Activated CD8-positive, alpha-beta memory T cell treated with anti-CD3 and anti-CD28 coated beads, Interleukin-2, amount 10 ng/mL, durations not matched to agents 7 days and 5 days (primary cell): ENCODE data around the gene COL13A1. TPM values are rescaled to one million over a fixed set of nuclear protein-coding genes. Genes with fewer than 3 reads are reported as not detected.

ENCODE experiments used
- ATAC-seq: fragments of 150-1000 bp; cut with Tn5 transposase; one replicate; pipeline ENCODE4 v1.10.0; 2021; ENCODE audit warnings: moderate library complexity
- CTCF ChIA-PET: fragments of 350-600 bp; sonication (Branson Sonifier 250); formaldehyde crosslinking; loops from one replicate; lab custom pipeline; 2021; ENCODE audit warnings: antibody characterized with exemption; lab: Charles Lee
- DNase-seq: peaks from one replicate; pipeline ENCODE4 v3.0.0-alpha.2; 2020
- H3K27ac Mint-ChIP-seq: one replicate; pipeline ENCODE4 v1.8.0; 2021; ENCODE audit warnings: mild to moderate bottlenecking, mixed read lengths
- H3K27me3 Mint-ChIP-seq: one replicate; pipeline ENCODE4 v1.8.0; 2021; ENCODE audit warnings: mixed read lengths
- H3K36me3 Mint-ChIP-seq: one replicate; pipeline ENCODE4 v1.8.0; 2021; ENCODE audit warnings: mild to moderate bottlenecking, mixed read lengths
- H3K4me1 Mint-ChIP-seq: one replicate; pipeline ENCODE4 v1.8.0; 2021; ENCODE audit warnings: mixed read lengths
- H3K4me3 Mint-ChIP-seq: one replicate; pipeline ENCODE4 v1.8.0; 2021; ENCODE audit warnings: mild to moderate bottlenecking, moderate library complexity, mixed read lengths
- H3K9me3 Mint-ChIP-seq: one replicate; pipeline ENCODE4 v1.8.0; 2022; ENCODE audit warnings: low read depth, mixed read lengths
- total RNA-seq, 2 experiments: library from RNA; stranded (reverse); gene quantifications; one replicate each; pipeline ENCODE4 v1.2.3, GENCODE V29; 2021

The COL13A1 gene
- total RNA-seq, 2 experiments from 2014 or later, result not detected

GRCh38 chr10:69872323-69872722 is 70.6 kb downstream of the COL13A1 start:
- Mint-ChIP-seq H3K36me3 (no peaks in the 10 kb centered on the region), H3K4me3 (no peak overlapping the region), H3K27ac (no peak overlapping the region), H3K27me3 (peaks cover 10% of the 10 kb centered on the region), H3K9me3 (no peaks in the 10 kb centered on the region), H3K4me1 (no peaks in the 10 kb centered on the region)
- CTCF ChIA-PET, result no interaction called here
- ATAC-seq (no peak), DNase-seq (no peak)

DNA sequence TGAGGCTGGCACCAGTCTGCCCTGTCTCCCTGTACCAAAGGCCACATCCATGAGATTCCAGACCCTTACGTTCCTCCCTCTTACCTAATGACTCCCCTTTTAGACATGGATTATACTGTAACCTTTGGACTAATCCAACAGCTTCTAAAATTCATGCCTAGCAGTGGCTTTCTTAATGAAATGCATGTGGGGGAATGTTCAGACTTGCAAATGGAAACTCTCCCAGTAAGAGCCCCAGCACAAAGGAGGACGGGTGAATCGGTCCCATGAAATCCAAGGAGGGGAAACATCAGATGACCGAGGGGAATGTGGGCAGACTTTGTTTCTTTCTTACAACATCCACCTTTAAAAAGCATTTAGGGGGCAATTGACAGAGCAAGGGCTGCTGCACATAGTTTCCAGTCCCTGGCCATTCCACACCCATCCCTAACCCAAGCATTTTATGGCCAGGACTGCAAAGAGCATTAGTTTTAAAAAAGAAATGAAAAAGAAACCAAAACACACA is 71.5 kb downstream of the COL13A1 start:
- H3K27ac Mint-ChIP-seq, result no peak overlapping the region
- ATAC-seq, result no peak
- peaks cover 10% of the 10 kb centered on the region for H3K27me3 Mint-ChIP-seq
- H3K4me1 Mint-ChIP-seq, result no peaks in the 10 kb centered on the region
- CTCF ChIA-PET, result no interaction called here
- H3K4me3 Mint-ChIP-seq, result no peak overlapping the region
- DNase-seq, result no peak
- no peaks in the 10 kb centered on the region for H3K36me3 Mint-ChIP-seq
- H3K9me3 Mint-ChIP-seq, result no peaks in the 10 kb centered on the region

DNA sequence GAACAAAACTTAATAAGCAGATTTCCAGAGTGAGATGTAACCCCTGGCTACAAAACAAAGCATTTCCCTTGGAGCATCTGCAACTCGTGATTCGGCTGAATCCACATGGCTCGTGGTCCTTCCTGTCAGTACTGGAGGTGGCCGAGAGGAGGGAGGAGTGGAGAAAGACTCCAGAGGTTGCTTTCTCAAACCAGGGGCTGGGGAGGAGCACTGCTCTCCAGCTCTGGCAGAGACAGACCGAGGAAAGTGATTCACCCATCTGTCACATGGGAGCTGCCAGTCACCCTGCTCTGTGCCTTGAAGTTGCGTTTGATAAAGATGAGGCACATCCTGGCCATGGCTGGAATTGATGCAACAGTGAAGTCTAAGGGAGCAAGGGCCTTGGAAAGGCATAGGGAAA is 72.7 kb downstream of the COL13A1 start:
- no peak for ATAC-seq

GRCh38 chr10:69875856-69876255 is 74.2 kb downstream of the COL13A1 start:
- ATAC-seq, result no peak
- Mint-ChIP-seq H3K27me3 (peaks cover 6% of the 10 kb centered on the region), H3K36me3 (no peaks in the 10 kb centered on the region), H3K4me1 (no peaks in the 10 kb centered on the region), H3K4me3 (no peak overlapping the region), H3K9me3 (no peaks in the 10 kb centered on the region), H3K27ac (no peak overlapping the region)
- CTCF ChIA-PET, result no interaction called here
- no peak for DNase-seq

More for the DNA sequence above, 72.7 kb downstream of the COL13A1 start:
- Mint-ChIP-seq H3K4me3 (no peak overlapping the region), H3K36me3 (no peaks in the 10 kb centered on the region), H3K4me1 (no peaks in the 10 kb centered on the region), H3K27ac (no peak overlapping the region), H3K9me3 (no peaks in the 10 kb centered on the region), H3K27me3 (peaks cover 10% of the 10 kb centered on the region)
- DNase-seq, result no peak
- CTCF ChIA-PET, result no interaction called here

DNA sequence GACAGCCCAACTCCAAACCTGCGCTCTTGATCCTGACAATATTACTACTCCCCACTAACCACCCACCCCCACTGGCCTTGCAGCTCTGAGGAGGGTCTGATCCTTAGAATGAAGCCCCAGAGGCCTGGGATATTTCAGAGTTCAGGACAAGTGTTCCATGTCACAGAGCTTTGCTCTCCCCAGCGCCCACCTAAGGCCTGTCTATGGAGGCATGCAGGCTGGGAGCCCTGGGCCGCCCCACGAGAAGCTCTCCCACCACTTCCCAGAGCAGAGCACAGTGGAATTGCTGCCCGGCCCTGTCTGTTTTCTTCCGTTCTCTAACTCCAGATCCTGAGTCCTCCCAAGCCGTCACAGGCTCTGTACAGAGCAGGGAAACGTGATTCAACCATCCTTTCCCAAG is 74.6 kb downstream of the COL13A1 start:
- no peaks in the 10 kb centered on the region for H3K4me1 Mint-ChIP-seq
- DNase-seq (no peak), ATAC-seq (no peak)
- CTCF ChIA-PET, result no interaction called here
- no peak overlapping the region for H3K27ac Mint-ChIP-seq
- no peak overlapping the region for H3K4me3 Mint-ChIP-seq
- no peaks in the 10 kb centered on the region for H3K9me3 Mint-ChIP-seq
- H3K36me3 Mint-ChIP-seq, result no peaks in the 10 kb centered on the region
- peaks cover 9% of the 10 kb centered on the region for H3K27me3 Mint-ChIP-seq

GRCh38 chr10:69876931-69877330 is 75.2 kb downstream of the COL13A1 start:
- ATAC-seq (no peak), DNase-seq (no peak)
- CTCF ChIA-PET, result no interaction called here
- Mint-ChIP-seq H3K27ac (no peak overlapping the region), H3K4me3 (no peak overlapping the region), H3K36me3 (no peaks in the 10 kb centered on the region), H3K9me3 (no peaks in the 10 kb centered on the region), H3K4me1 (no peaks in the 10 kb centered on the region), H3K27me3 (peaks cover 9% of the 10 kb centered on the region)

DNA sequence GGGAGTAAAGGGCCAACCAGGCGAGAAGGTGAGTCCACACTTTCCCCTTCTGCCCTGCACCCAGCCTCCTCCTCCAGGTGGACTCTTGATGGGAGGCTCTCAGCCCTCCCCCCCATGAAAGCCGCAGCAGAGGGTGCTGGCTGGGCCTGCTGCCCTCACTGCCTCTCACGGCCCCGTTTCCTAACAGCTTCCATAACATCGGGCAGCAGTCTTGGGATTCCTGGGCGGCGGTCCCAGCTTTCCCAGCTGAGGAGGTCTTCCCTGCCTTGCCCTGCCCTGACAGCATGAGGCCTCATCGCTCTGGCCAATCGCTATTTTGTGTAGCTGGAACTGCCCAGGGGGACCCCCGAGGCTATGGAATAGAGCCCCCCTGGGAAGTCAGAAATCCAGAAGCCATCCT is 76.3 kb downstream of the COL13A1 start:
- Mint-ChIP-seq H3K4me1 (no peaks in the 10 kb centered on the region), H3K36me3 (no peaks in the 10 kb centered on the region), H3K4me3 (no peak overlapping the region), H3K27ac (no peak overlapping the region), H3K9me3 (no peaks in the 10 kb centered on the region), H3K27me3 (peaks cover 9% of the 10 kb centered on the region)
- ATAC-seq, result no peak
- CTCF ChIA-PET, result no interaction called here
- DNase-seq, result no peak

DNA sequence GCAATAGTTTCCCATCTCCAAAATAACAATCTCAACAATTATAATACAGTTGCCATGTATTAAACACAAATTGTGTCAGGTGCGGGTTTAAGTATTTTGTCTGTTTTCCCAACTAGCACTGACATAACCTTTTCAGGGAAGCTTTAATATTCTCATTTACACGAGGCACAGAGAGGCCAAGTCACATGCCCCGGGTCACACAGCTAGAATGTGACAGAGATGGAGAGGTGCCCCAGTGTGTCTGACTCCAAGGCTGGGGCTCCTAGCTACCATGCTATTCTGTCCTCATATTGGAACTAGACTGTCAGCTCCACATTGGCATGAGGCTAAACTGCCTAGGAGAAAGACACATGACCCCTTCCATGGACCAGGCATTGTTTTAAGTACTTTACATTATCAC is 77.2 kb downstream of the COL13A1 start:
- Mint-ChIP-seq H3K4me3 (no peak overlapping the region), H3K4me1 (no peaks in the 10 kb centered on the region), H3K9me3 (no peaks in the 10 kb centered on the region), H3K27ac (no peak overlapping the region), H3K36me3 (no peaks in the 10 kb centered on the region), H3K27me3 (peaks cover 16% of the 10 kb centered on the region)
- DNase-seq (no peak), ATAC-seq (no peak)
- CTCF ChIA-PET, result interaction anchor here (1.6 kb wide), 1 partner anchor 10 kb away, joined by 3 read pairs; no protein-coding TSS in a partner anchor

GRCh38 chr10:69879634-69880257 is 78.0 kb downstream of the COL13A1 start:
- CTCF ChIA-PET, result interaction anchor here (1.6 kb wide), 1 partner anchor 11 kb away, joined by 3 read pairs; no protein-coding TSS in a partner anchor
- H3K9me3 Mint-ChIP-seq, result no peaks in the 10 kb centered on the region

DNA sequence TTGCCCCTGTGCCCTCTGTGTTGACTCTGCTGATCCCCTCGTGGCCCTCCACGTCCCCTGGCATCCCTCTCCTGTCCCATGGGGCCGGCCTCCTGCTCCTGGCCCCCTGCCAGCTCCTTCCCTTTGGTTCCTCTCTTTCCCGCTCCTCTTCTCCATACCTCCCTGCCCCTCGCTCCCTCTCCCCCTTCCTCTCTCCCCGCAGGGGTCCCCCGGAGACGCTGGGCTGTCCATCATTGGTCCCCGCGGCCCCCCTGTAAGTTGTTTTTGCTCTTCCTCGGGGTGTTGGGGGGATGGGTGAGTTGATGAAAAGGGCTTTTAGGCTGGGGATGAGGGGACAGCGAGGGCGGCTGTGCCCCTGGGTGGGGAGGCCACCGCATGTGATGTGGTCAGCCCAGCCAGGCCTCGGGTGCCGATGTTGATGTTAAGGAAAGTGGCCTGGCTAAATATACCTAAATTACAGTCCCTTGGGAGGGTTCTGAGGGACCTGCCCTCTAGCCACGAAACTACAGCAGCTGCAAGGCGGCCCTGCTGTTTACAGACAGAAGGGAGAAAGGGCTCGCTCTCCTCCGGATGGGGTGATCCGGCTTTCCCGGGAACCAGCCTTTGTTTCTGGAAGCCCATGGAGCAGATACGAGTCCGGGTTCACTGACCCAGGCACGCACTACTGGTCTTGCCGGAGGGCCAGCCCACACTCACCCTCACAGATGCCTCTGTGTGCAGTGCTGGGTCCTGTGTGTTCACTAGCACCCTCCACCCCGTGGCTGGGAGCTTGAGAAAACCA is 78.8 kb downstream of the COL13A1 start:
- Mint-ChIP-seq H3K27me3 (peaks cover 21% of the 10 kb centered on the region), H3K27ac (no peak overlapping the region), H3K36me3 (no peaks in the 10 kb centered on the region), H3K4me1 (no peaks in the 10 kb centered on the region), H3K9me3 (no peaks in the 10 kb centered on the region), H3K4me3 (no peak overlapping the region)
- CTCF ChIA-PET, result no interaction called here
- no peak for ATAC-seq
- no peak for DNase-seq

More at GRCh38 chr10:69879634-69880257, 78.0 kb downstream of the COL13A1 start:
- ATAC-seq (no peak), DNase-seq (no peak)
- no peak overlapping the region for H3K27ac Mint-ChIP-seq
- H3K4me3 Mint-ChIP-seq, result no peak overlapping the region
- H3K4me1 Mint-ChIP-seq, result no peaks in the 10 kb centered on the region
- peaks cover 16% of the 10 kb centered on the region for H3K27me3 Mint-ChIP-seq
- no peaks in the 10 kb centered on the region for H3K36me3 Mint-ChIP-seq

DNA sequence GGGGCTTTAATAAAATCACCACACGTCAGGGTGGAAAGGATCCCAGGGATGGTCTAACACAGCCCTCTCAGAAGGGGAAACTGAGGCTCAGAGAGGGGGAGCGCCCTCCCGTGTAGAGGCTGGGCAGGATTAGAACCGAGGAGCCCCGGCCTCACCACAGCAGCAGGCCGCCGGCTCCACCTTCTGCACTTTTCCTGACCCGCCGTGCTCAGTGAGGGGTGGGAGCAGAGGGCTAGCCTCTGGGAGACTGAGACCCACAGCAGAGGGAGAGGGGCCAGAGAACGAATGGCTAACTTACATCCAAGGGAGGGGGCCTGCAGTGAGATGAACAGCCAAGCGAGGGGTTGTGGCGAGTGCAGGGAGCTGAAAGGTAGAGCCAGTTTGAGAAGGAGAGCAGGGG is 79.5 kb downstream of the COL13A1 start:
- no peak for DNase-seq
- Mint-ChIP-seq H3K36me3 (no peaks in the 10 kb centered on the region), H3K9me3 (no peaks in the 10 kb centered on the region), H3K4me3 (no peak overlapping the region), H3K4me1 (no peaks in the 10 kb centered on the region), H3K27me3 (peaks cover 21% of the 10 kb centered on the region), H3K27ac (no peak overlapping the region)
- no peak for ATAC-seq
- CTCF ChIA-PET, result interaction anchor here (3.0 kb wide), 1 partner anchor 33 kb away, joined by 8 read pairs; no protein-coding TSS in a partner anchor

DNA sequence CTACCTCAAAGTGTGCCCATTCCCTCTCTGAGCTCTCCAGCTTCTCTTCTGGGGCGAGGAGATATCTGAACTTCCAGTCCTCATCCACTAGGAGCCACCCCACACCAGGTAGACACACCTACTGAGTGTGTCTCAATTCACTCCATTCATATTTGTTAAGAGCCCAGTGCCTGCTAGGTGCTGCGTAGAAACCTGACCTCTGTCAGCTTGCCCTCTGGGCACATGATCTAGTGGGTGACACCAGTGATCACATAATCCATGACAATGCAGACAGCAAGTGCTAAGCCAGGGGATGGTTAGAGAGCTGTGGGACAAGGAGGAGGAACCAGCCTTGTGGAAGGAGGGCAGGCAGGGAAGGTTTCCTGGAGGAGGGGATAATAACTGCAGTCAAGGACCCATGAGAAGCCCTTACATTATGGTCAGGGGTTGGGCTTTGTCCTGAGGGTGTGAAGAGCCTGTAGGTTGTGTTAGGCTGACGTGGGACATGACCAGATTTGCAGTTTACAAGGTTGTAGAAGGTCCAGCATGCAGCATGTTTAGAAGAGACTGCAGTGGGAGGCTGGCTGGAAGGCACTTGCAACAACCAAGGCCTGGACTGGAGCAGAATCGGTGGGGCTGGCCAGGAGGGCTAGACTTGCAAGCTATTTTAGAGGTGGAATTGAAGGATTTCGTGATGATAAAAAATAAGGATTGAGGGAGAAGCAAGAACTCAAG is 81.8 kb downstream of the COL13A1 start:
- H3K9me3 Mint-ChIP-seq, result no peaks in the 10 kb centered on the region
- CTCF ChIA-PET, result interaction anchor here (3.0 kb wide), 1 partner anchor 31 kb away, joined by 8 read pairs; no protein-coding TSS in a partner anchor
- no peaks in the 10 kb centered on the region for H3K36me3 Mint-ChIP-seq

GRCh38 chr10:69884024-69884367 is 82.3 kb downstream of the COL13A1 start:
- Mint-ChIP-seq H3K9me3 (no peaks in the 10 kb centered on the region), H3K4me3 (no peak overlapping the region), H3K27ac (no peak overlapping the region), H3K36me3 (no peaks in the 10 kb centered on the region), H3K27me3 (peaks cover 18% of the 10 kb centered on the region), H3K4me1 (no peaks in the 10 kb centered on the region)
- DNase-seq, result no peak
- CTCF ChIA-PET, result interaction anchor here (3.0 kb wide), 1 partner anchor 30 kb away, joined by 8 read pairs; no protein-coding TSS in a partner anchor
- ATAC-seq, result no peak

More for the DNA sequence above, 81.8 kb downstream of the COL13A1 start:
- peaks cover 21% of the 10 kb centered on the region for H3K27me3 Mint-ChIP-seq
- no peak overlapping the region for H3K4me3 Mint-ChIP-seq
- ATAC-seq (no peak), DNase-seq (no peak)
- H3K4me1 Mint-ChIP-seq, result no peaks in the 10 kb centered on the region
- H3K27ac Mint-ChIP-seq, result no peak overlapping the region
